Hematopoietic multipotent progenitor cell treated with erythropoietin and hydrocortisone succinate and interleukin-3 and kit ligand, for 6 days (in vitro differentiated cells): ENCODE results near the gene L2HGDH.

ENCODE experiments used
- DNase-seq: peaks from one replicate; pipeline ENCODE4 v3.0.0-alpha.2; 2015

The L2HGDH gene

DNA sequence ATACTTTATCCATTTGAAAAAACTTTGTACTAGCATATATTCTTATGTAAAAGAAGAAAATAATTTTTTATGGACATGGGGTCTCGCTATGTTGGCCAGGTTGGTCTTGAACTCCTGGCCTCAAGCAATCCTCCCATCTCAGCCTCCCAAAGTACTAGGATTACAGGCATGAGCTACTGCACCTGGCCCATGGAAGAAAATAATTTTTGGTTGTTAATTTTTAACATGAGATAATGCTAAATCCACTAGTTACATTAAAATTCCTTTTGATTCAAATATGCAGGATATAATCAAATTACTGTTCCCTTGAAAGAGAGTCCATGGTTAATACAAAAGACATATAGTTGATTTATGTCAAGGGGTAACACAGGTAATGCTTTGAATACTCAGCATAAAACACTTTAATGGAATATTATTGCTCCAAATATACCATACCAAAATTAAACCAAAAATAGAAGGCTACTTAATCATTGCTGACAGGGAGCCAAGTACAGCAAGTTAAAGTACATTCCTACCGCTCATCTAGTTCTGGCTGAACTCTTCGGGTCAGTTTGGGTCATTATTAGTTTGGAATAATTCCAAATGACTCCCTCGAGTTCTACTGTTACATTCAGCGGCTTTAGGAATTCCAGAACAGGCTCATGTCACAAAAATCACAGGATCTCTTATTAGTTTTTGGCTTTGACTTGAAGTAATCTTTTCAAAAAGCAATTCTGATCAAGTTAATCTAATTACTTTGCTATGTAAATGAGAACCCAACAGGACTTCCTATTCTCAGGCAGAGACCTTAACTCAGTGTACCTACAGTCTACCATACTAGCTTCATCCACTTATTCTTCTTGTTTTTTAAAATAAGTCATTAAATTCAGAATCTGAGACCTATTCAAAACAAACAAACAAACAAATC lies 86.7 kb downstream of the L2HGDH start:
- no peak for DNase-seq

DNA sequence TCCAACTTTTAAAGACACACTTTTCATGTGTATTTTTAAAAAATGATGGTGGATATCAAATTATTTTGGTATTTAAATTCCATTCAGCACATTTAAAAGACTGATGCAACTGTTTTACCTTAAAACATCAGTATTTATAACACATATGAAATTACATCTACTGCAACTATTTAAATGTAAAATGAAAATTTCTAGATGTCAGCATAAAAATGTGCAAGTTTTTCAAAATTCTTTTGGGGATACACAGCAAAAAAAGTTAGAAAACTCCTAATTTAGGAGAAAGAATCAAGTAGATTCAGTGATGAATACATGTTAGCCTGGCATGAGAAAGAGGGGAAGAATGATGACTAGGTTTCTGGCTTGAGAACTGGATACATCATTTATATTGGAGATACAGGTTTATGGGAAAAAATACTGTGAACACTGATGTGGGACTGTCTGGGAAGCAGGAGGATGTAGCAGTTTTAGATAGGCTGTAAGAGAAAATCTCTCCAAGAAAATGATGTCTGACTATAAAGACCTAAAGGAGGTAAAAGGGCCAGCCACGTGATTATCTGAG lies 89.9 kb downstream of the L2HGDH start:
- DNase-seq, result no peak

GRCh38 chr14:50218501-50218900 lies 93.5 kb downstream of the L2HGDH start:
- no peak for DNase-seq

DNA sequence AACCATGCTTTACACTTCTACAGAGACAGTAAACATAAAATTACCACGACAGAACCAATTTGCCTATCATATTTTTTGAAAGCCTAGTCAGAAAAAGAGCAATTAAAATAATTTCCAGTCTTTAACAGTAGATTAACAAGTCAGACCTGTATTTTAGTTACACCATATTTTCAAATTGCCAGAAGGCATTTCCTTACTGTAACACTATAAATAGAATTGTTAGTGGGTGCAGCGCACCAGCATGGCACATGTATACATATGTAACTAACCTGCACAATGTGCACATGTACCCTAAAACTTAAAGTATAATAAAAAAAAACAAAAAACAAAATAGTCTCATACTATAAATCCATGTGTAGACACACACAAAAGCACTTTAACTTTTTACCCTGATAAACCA lies 96.6 kb downstream of the L2HGDH start:
- no peak for DNase-seq

DNA sequence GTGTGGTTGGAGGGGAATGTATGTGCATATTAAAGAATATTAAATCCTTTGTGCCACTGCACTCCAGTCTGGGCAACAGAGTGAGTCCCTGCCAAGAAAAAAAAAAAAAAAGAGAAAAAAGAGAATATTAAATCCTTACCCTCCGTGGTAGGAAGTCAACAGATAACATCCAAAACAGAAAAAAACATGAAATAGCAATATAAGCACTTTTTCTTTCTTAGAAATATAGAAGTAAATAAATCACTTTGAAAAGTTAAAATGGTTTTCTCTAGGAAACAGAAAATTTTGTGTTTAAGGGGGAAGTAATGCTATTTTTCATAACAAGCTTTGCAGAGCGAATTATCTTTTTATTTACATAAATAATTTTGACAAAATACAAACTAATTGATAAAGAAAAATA lies 98.2 kb downstream of the L2HGDH start:
- no peak for DNase-seq

- DNase-seq, result peak; percentile 57
Measured at GRCh38 chr14:50212726-50213125, 99.3 kb downstream of the L2HGDH start.

DNA sequence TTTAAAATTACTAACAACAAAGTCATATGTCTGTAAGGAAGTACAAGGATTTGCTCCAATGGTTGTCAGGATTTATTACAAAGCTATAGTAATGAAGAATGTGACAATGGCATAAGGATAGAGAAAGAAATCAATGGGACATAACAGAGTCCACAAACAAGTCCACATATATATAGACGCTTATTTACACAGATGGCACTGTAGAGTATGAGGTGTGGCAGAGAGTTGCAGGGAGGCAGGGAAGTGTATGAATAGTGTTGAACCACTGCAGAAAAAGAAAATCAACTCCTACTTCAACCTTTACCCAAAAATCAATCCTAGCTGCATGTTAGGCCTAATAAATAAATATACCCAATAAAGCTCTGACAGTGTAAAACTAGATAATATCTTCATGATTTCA lies 102.0 kb downstream of the L2HGDH start:
- DNase-seq, result no peak

GRCh38 chr14:50198499-50198898 lies 113.5 kb downstream of the L2HGDH start:
- no peak for DNase-seq

GRCh38 chr14:50191499-50191898 lies 120.5 kb downstream of the L2HGDH start:
- DNase-seq, result no peak
